ENCODE data around the gene HPX.

HPX gene

GRCh38 chr11:6468712-6469495 is 28.1 kb upstream of the HPX start:
- no peak overlapping the region for H3K4me3 ChIP-seq (ENCODE audit: low read length)

GRCh38 chr11:6459099-6459450 is 18.3 kb upstream of the HPX start:
- no peak overlapping the region for H3K4me3 ChIP-seq (ENCODE audit: low read length)
- no peak for DNase-seq (ENCODE audit: low read depth)
- no peak for TF ChIP-seq CTCF (conservative IDR thresholded peaks at IDR 0.05; ENCODE audit: low read length)

More at GRCh38 chr11:6468712-6469495, 28.1 kb upstream of the HPX start:
- no peak for TF ChIP-seq CTCF (conservative IDR thresholded peaks at IDR 0.05; ENCODE audit: low read length)
- DNase-seq (ENCODE audit: low read depth), result peak; percentile 51

- TF ChIP-seq CTCF (conservative IDR thresholded peaks at IDR 0.05; ENCODE audit: low read length), result no peak
- no peak overlapping the region for H3K4me3 ChIP-seq (ENCODE audit: low read length)
- DNase-seq (ENCODE audit: low read depth), result no peak
These were observed 17.7 kb upstream of the HPX start for GRCh38 chr11:6458352-6459098.

GRCh38 chr11:6457581-6458320 is 17.0 kb upstream of the HPX start:
- no peak for DNase-seq (ENCODE audit: low read depth)
- H3K4me3 ChIP-seq (ENCODE audit: low read length), result no peak overlapping the region
- TF ChIP-seq CTCF (conservative IDR thresholded peaks at IDR 0.05; ENCODE audit: low read length), result no peak

- no peak for TF ChIP-seq CTCF (conservative IDR thresholded peaks at IDR 0.05; ENCODE audit: low read length)
- DNase-seq (ENCODE audit: low read depth), result no peak
These were observed 15.7 kb upstream of the HPX start for GRCh38 chr11:6456361-6457073.

GRCh38 chr11:6455070-6455469 is 14.3 kb upstream of the HPX start:
- DNase-seq (ENCODE audit: low read depth), result no peak
- H3K4me3 ChIP-seq (ENCODE audit: low read length), result no peak overlapping the region
- no peak for TF ChIP-seq CTCF (conservative IDR thresholded peaks at IDR 0.05; ENCODE audit: low read length)

More at GRCh38 chr11:6456361-6457073, 15.7 kb upstream of the HPX start:
- no peak overlapping the region for H3K4me3 ChIP-seq (ENCODE audit: low read length)
